Transverse colon (tissue), 4 donors: ENCODE data around the gene SCOC. TPM values are rescaled to one million over a fixed set of nuclear protein-coding genes. Genes with fewer than 3 reads are reported as not detected.
"Not testable (repeated sequence)": the region's sequence is repeated elsewhere in the genome, so short reads cannot be mapped to it uniquely, and the experiment has no call there.

Experiments
- DNase-seq: peaks from one replicate; pipeline ENCODE4 v3.0.0-alpha.2; 2019
- H3K27ac ChIP-seq, 4 donors: fragments of 200-600 bp; sonication (generic); 2 replicates each; pipeline ENCODE4 v1.5.1; 2016 to 2018; ENCODE audit warnings: inconsistent platforms in 4 of 4
- H3K27me3 ChIP-seq: fragments of 200-600 bp; sonication (generic); 2 replicates; pipeline ENCODE4 v1.5.1; 2017; ENCODE audit warnings: inconsistent platforms
- H3K36me3 ChIP-seq, 4 donors: fragments of 200-600 bp; sonication (generic); 2 replicates each; pipeline ENCODE4 v1.5.1; 2017 to 2019; ENCODE audit warnings: inconsistent platforms in 4 of 4
- H3K4me1 ChIP-seq, 4 donors: fragments of 200-600 bp; sonication (generic); 2 replicates each; pipeline ENCODE4 v1.5.1; 2017 to 2020; ENCODE audit warnings: inconsistent platforms in 4 of 4
- H3K4me3 ChIP-seq, 4 donors: fragments of 200-600 bp; sonication (generic); 1 replicate in 1 of 4; 2 replicates in 3 of 4; pipeline versions ENCODE4 v1.5.1 to v1.6.1; 2017 to 2019; ENCODE audit warnings: inconsistent platforms in 4 of 4
- H3K9me3 ChIP-seq, 2 donors: fragments of 200-600 bp; sonication (generic); 2 replicates each; pipeline ENCODE4 v1.5.1; 2017 to 2019; ENCODE audit warnings: inconsistent platforms in 2 of 2
- EP300 ChIP-seq: sonication (generic); formaldehyde crosslinking; IDR thresholded peaks from one replicate; pipeline ENCODE4 v1.6.1; 2017; ENCODE audit warnings: antibody characterized with exemption, low read depth
- POLR2A ChIP-seq: fragments of 450-650 bp; IDR thresholded peaks from one replicate; pipeline ENCODE4 v1.6.1; 2016; ENCODE audit warnings: antibody characterized with exemption, mild to moderate bottlenecking, moderate library complexity
- POLR2AphosphoS5 ChIP-seq, 3 donors: sonication (generic); formaldehyde crosslinking; IDR thresholded peaks; one replicate each; pipeline ENCODE4 v1.6.1; 2016; ENCODE audit warnings: antibody characterized with exemption in 3 of 3
- WGBS, 2 donors: methylation state at CpG; one replicate each; pipeline ENCODE4 v1.1.5; 2018; ENCODE audit warnings: low coverage in 1 of 2; 5-methylcytosine and 5-hydroxymethylcytosine counted together
- in situ Hi-C, 4 donors: fragments of 200-750 bp; cut with MboI; loops; one replicate each; pipeline versions ENCODE4 v1.15.0 to v1.15.1; 2017; ENCODE audit warnings: low sequenced_read_pairs in 3 of 4, low pct_ligation_motif_present in 1 of 4, low pct_unique_long_range_greater_than_20kb in 1 of 4
- intact Hi-C: fragments of 100-400 bp; cut with DNase I; formaldehyde crosslinking; loops from one replicate; pipeline ENCODE4 v1.15.1; 2023; ENCODE audit warnings: low total_unique reads
- total RNA-seq, 4 donors: library from RNA; depleted of rRNA; stranded (reverse); fragments of >200 nt; gene quantifications; one replicate each; pipeline ENCODE4 v1.1.0, GENCODE V29; 2016
- TF ChIP-seq, protein P1 (sequence below), 5 experiments: fragments of 200-600 bp in 3 of 5; fragments of 450-650 bp in 2 of 5; sonication (generic) in 3 of 5; IDR thresholded peaks; 1 replicate in 2 of 5; 2 replicates in 3 of 5; pipeline ENCODE4 v1.5.1; 2016 to 2017; ENCODE audit warnings: antibody characterized with exemption in 5 of 5, inconsistent platforms in 3 of 5, mild to moderate bottlenecking in 2 of 5, moderate library complexity in 1 of 5

The SCOC gene
- total RNA-seq, 4 donors from 2014 or later, result 7.2 to 43.4 (median 25.7) TPM

DNA sequence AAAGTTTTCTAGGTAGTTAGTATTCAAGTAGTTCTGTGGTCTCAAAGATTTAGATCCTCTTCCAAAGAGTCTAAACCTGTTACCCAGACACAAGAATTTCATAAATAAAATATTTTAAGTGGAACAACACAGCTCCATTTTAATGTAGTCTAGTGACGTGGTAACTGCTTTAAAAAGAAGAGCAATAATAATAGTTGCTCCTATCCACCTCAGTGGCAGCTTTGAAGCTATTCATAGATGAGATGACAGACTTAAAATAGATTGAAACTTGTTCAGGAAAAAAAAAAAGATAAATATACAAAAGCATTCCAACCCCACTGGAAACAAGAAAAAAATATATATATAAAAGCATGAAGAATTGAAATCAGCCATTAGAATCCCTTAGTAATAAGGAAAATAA is 14.6 kb downstream of the SCOC start:
- intact Hi-C loops, result no loop called here
- Histone ChIP-seq H3K27me3 (no peaks in the 10 kb centered on the region), H3K4me1 (peaks cover 0 to 3% (median 0%) of the 10 kb centered on the region in 4 donors), H3K4me3 (no peak overlapping the region), H3K36me3 (no peaks in the 10 kb centered on the region), H3K27ac (no peak overlapping the region), H3K9me3 (no peaks in the 10 kb centered on the region)
- in situ Hi-C loops, result loop anchor here in 1 of 4 donors (25.0 kb wide), 1 partner anchor 474 kb away; no protein-coding TSS in a partner anchor
- no peak for DNase-seq
- 71 to 83% methylated on average over 1 of the region's 1 CpG for WGBS, 2 donors
- TF ChIP-seq EP300 (no peak), POLR2A (no peak), POLR2AphosphoS5 (IDR thresholded peaks at IDR 0.05) (no peak)
- TF ChIP-seq, protein P1, sequence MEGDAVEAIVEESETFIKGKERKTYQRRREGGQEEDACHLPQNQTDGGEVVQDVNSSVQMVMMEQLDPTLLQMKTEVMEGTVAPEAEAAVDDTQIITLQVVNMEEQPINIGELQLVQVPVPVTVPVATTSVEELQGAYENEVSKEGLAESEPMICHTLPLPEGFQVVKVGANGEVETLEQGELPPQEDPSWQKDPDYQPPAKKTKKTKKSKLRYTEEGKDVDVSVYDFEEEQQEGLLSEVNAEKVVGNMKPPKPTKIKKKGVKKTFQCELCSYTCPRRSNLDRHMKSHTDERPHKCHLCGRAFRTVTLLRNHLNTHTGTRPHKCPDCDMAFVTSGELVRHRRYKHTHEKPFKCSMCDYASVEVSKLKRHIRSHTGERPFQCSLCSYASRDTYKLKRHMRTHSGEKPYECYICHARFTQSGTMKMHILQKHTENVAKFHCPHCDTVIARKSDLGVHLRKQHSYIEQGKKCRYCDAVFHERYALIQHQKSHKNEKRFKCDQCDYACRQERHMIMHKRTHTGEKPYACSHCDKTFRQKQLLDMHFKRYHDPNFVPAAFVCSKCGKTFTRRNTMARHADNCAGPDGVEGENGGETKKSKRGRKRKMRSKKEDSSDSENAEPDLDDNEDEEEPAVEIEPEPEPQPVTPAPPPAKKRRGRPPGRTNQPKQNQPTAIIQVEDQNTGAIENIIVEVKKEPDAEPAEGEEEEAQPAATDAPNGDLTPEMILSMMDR (IDR thresholded peaks at IDR 0.05), result no peak

DNA sequence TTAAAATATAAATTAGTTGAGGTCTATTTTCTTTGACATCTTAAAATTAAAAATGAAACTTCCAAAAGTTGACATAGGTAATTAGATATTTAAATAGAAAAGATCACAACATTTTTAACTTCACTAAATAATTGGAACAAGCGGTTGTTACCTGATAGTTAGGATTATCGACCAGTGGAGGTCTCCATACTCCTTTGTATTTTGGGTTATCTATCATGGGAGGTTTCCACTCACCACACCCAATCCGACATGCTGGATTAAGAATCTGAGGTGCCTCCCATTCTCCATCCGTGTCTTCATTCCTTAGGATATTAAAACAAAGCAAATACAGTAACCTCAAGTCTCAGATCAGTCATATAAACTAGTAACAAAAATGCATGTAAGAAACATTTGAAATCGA is 22.2 kb downstream of the SCOC start:
- no peaks in the 10 kb centered on the region for H3K9me3 ChIP-seq
- H3K27ac ChIP-seq, result no peak overlapping the region
- no peaks in the 10 kb centered on the region for H3K36me3 ChIP-seq
- H3K4me3 ChIP-seq, result no peak overlapping the region
- 61 to 66% methylated on average over 5 of the region's 5 CpGs for WGBS, 2 donors
- DNase-seq, result no peak
- H3K4me1 ChIP-seq, result no peaks in the 10 kb centered on the region
- intact Hi-C loops, result loop anchor here (10.0 kb wide), 1 partner anchor 1011 kb away; no protein-coding TSS in a partner anchor
- no peaks in the 10 kb centered on the region for H3K27me3 ChIP-seq
- no peak for TF ChIP-seq EP300
- TF ChIP-seq POLR2A, result no peak
- TF ChIP-seq POLR2AphosphoS5 (IDR thresholded peaks at IDR 0.05), result no peak
- TF ChIP-seq, protein P1 (IDR thresholded peaks at IDR 0.05), result no peak
- in situ Hi-C loops, result loop anchor here in 1 of 4 donors (25.0 kb wide), 1 partner anchor 467 kb away; no protein-coding TSS in a partner anchor

DNA sequence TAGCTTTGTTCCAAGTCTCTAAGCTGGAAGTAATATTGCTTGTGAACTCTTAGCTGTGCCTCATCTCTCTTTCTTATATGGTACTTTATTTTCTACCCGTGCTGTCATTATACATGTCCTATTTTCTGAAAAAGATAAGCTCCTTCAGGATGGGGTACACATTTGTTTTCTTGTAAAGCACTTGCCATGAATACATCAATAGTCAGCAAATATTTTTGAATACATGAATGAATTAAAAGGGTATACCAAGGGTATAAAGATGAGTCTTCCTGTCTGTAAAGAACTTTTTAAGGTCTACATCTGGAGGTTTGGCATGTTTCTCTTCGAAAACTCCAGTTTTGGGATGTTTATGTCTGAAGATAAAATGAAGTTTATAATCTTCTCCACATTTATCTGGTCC is 26.7 kb downstream of the SCOC start:
- no peaks in the 10 kb centered on the region for H3K36me3 ChIP-seq
- intact Hi-C loops (no loop called here), in situ Hi-C loops (no loop called here)
- H3K27me3 ChIP-seq, result no peaks in the 10 kb centered on the region
- DNase-seq, result no peak
- H3K27ac ChIP-seq, result no peak overlapping the region
- H3K9me3 ChIP-seq, result no peaks in the 10 kb centered on the region
- TF ChIP-seq, protein P1 (IDR thresholded peaks at IDR 0.05), result no peak
- TF ChIP-seq POLR2A, result no peak
- no peak for TF ChIP-seq POLR2AphosphoS5 (IDR thresholded peaks at IDR 0.05)
- no peak for TF ChIP-seq EP300
- H3K4me1 ChIP-seq, result no peaks in the 10 kb centered on the region
- no peak overlapping the region for H3K4me3 ChIP-seq
- WGBS, 2 donors, result 75 to 93% methylated on average over 2 of the region's 2 CpGs

DNA sequence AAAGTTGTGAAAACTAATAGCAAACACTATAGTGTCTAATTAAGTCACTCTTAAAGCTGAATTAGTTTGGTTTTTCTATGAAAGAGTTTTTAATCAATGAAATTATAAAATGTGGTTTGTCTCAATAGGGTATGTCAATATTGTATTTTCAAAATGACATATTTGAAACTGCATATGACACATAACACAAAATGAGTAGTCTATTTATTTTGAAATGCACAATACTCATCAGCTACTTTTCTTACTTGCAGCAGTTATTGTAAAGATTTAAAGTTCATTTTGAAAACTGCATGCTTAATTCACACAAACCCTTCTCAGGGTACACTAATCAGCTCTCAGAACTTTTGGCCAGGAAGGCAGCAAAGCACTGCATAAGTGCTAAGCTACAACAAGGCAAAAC is 32.8 kb downstream of the SCOC start:
- no peak for DNase-seq
- Histone ChIP-seq H3K4me1 (no peaks in the 10 kb centered on the region), H3K36me3 (no peaks in the 10 kb centered on the region), H3K9me3 (no peaks in the 10 kb centered on the region), H3K27me3 (no peaks in the 10 kb centered on the region), H3K4me3 (no peak overlapping the region), H3K27ac (no peak overlapping the region)
- in situ Hi-C loops (no loop called here), intact Hi-C loops (no loop called here)
- TF ChIP-seq EP300, result no peak
- TF ChIP-seq POLR2A, result no peak

DNA sequence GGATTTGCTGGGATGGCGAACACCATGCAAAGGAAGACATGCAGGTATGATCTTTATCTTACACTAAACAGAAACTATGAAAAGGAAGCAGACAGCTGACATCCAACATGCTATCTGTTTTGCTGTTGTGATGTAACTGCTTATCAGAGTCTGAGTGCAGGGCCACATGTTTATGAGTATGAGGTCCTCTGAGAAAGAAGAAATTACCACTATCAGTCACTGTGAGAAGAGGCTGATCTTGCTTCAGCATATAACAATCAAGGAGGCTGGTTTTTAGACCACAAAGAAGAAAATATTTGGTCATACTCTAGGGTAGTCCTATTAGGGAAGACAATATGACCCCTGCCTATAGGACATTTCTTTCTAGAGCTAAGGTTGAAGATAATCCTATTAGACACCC is 35.5 kb downstream of the SCOC start:
- 67 to 93% methylated on average over 1 of the region's 1 CpG for WGBS, 2 donors
- H3K4me3 ChIP-seq, result no peak overlapping the region
- DNase-seq, result no peak
- intact Hi-C loops, result no loop called here
- H3K4me1 ChIP-seq, result no peaks in the 10 kb centered on the region
- in situ Hi-C loops, result no loop called here
- H3K9me3 ChIP-seq, result no peaks in the 10 kb centered on the region
- H3K36me3 ChIP-seq, result no peaks in the 10 kb centered on the region
- no peak overlapping the region for H3K27ac ChIP-seq
- no peaks in the 10 kb centered on the region for H3K27me3 ChIP-seq
- no peak for TF ChIP-seq POLR2A
- TF ChIP-seq, protein P1 (IDR thresholded peaks at IDR 0.05), result no peak
- TF ChIP-seq POLR2AphosphoS5 (IDR thresholded peaks at IDR 0.05), result no peak
- no peak for TF ChIP-seq EP300

DNA sequence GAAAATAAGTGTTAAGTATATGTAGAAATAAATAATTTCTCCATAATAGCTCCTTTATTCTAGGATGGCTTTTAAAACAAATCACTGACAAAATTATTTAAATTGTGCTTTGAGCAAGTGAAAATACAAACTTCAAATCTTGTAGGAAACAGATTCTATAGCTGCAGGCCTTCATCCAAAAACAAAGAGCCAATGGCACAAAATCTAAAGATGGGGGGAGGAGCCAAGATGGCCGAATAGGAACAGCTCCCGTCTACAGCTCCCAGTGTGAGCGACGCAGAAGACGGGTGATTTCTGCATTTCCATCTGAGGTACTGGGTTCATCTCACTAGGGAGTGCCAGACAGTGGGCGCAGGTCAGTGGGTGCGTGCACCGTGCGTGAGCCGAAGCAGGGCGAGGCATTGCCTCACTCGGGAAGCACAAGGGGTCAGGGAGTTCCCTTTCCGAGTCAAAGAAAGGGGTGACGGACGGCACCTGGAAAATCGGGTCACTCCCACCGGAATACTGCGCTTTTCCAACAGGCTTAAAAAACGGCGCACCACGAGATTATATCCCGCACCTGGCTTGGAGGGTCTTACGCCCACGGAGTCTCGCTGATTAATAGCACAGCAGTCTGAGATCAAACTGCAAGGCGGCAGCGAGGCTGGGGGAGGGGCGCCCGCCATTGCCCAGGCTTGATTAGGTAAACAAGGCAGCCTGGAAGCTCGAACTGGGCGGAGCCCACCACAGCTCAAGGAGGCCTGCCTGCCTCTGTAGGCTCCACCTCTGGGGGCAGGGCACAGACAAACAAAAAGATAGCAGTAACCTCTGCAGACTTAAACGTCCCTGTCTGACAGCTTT is 39.9 kb downstream of the SCOC start:
- H3K9me3 ChIP-seq, H3K4me1 ChIP-seq, in situ Hi-C loops, DNase-seq, H3K27me3 ChIP-seq, H3K4me3 ChIP-seq, H3K27ac ChIP-seq, intact Hi-C loops, H3K36me3 ChIP-seq: not testable (repeated sequence)
- WGBS, 2 donors, result 80 to 92% methylated on average over 2 to 25 of the region's 32 CpGs
